BE2C (cell line): Measurements from ENCODE around the gene CD24.

Experiments used
- DNase-seq: peaks from one replicate; pipeline ENCODE4 v3.0.0-alpha.2; 2020
- H3K27me3 ChIP-seq: fragments of 250-450 bp; sonication (Bioruptor Pico); 2 replicates; pipeline ENCODE4 v1.5.1; 2020; ENCODE audit warnings: mild to moderate bottlenecking
- H3K36me3 ChIP-seq: fragments of 250-450 bp; sonication (Bioruptor Pico); 2 replicates; pipeline ENCODE4 v1.5.1; 2020; ENCODE audit warnings: mild to moderate bottlenecking
- H3K4me1 ChIP-seq: fragments of 250-450 bp; sonication (Bioruptor Pico); 2 replicates; pipeline ENCODE4 v1.5.1; 2020
- H3K4me3 ChIP-seq: 2 replicates; pipeline ENCODE4 v1.5.1; 2011; ENCODE audit warnings: low read depth, low read length
- H3K9me3 ChIP-seq: fragments of 250-450 bp; sonication (Bioruptor Pico); 2 replicates; pipeline ENCODE4 v1.5.1; 2020
- TF ChIP-seq, protein P1 (sequence below): IDR thresholded peaks from 2 replicates; pipeline ENCODE4 v1.5.1; 2012; ENCODE audit warnings: mild to moderate bottlenecking, low read depth, low read length

Gene CD24

DNA sequence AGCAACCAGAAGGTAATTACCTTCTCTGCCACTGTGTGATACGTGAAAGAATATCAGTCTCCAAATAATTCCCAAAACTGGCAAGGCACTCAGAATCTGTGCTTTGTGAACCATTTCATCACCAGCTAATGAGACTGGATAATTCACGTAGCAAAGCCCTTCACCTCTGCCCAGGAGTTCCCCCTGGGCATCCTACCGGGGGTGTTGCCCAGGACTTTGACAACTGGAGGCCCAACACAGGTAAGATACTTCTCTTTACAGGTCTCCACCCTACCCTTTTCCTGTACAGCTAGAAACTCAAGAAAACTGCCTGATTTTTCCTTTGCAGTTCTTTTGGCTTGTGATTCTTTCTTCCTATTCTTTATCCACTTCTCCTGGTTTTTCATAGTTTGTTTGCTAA lies 2.7 kb upstream of the CD24 start:
- TF ChIP-seq, protein P1, sequence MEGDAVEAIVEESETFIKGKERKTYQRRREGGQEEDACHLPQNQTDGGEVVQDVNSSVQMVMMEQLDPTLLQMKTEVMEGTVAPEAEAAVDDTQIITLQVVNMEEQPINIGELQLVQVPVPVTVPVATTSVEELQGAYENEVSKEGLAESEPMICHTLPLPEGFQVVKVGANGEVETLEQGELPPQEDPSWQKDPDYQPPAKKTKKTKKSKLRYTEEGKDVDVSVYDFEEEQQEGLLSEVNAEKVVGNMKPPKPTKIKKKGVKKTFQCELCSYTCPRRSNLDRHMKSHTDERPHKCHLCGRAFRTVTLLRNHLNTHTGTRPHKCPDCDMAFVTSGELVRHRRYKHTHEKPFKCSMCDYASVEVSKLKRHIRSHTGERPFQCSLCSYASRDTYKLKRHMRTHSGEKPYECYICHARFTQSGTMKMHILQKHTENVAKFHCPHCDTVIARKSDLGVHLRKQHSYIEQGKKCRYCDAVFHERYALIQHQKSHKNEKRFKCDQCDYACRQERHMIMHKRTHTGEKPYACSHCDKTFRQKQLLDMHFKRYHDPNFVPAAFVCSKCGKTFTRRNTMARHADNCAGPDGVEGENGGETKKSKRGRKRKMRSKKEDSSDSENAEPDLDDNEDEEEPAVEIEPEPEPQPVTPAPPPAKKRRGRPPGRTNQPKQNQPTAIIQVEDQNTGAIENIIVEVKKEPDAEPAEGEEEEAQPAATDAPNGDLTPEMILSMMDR, result no peak
- Histone ChIP-seq H3K36me3 (no peaks in the 10 kb centered on the region), H3K4me3 (no peak overlapping the region), H3K27me3 (peaks cover 52% of the 10 kb centered on the region), H3K4me1 (no peaks in the 10 kb centered on the region; the same call in 1 of the 2 replicates), H3K9me3 (no peaks in the 10 kb centered on the region)
- no peak for DNase-seq

DNA sequence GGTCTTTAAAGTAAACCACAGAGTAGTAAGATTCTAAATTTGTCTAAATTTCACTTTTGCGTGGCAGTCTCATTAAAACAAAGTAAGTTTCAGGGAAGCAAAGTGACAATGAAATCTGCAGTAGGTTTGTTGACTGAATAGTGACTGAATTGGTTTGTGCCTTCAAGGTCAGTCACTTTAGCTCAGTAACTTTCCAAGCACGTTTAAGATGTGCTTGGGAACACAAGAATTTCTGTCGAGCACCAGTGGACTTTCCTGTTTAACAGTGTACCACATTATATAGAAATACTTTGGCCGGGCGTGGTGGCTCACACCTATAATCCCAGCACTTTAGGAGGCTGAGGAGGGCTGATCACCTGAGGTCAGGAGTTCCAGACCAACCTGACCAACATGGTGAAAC lies 1.7 kb upstream of the CD24 start:
- no peak for DNase-seq

DNA sequence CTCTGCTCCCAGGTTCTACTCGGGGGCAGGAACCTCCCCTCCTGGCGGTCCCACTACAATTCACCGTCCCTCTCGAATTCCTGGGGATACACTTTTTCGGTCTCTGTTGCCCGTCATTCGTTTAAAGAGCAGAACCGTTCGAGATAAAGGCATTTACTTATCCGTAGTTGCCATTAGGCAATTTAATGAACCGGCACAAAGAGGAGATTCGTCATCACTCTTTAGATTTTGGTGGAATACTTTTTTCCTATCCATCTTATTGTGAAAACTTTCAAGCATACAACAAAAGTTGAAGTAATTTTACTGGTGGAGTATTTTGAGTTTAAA lies 1.2 kb upstream of the CD24 start:
- no peak for DNase-seq
- peak overlapping the region; percentile 64 for H3K4me3 ChIP-seq
- no peaks in the 10 kb centered on the region for H3K9me3 ChIP-seq
- H3K27me3 ChIP-seq, result peaks cover 59% of the 10 kb centered on the region
- no peaks in the 10 kb centered on the region; the same call in 1 of the 2 replicates for H3K4me1 ChIP-seq
- no peaks in the 10 kb centered on the region for H3K36me3 ChIP-seq
- TF ChIP-seq, protein P1, result no peak

More for the DNA sequence above, 1.7 kb upstream of the CD24 start:
- Histone ChIP-seq H3K4me3 (no peak overlapping the region), H3K9me3 (no peaks in the 10 kb centered on the region), H3K4me1 (no peaks in the 10 kb centered on the region; the same call in 1 of the 2 replicates), H3K36me3 (no peaks in the 10 kb centered on the region), H3K27me3 (peaks cover 59% of the 10 kb centered on the region)
- TF ChIP-seq, protein P1, result no peak

DNA sequence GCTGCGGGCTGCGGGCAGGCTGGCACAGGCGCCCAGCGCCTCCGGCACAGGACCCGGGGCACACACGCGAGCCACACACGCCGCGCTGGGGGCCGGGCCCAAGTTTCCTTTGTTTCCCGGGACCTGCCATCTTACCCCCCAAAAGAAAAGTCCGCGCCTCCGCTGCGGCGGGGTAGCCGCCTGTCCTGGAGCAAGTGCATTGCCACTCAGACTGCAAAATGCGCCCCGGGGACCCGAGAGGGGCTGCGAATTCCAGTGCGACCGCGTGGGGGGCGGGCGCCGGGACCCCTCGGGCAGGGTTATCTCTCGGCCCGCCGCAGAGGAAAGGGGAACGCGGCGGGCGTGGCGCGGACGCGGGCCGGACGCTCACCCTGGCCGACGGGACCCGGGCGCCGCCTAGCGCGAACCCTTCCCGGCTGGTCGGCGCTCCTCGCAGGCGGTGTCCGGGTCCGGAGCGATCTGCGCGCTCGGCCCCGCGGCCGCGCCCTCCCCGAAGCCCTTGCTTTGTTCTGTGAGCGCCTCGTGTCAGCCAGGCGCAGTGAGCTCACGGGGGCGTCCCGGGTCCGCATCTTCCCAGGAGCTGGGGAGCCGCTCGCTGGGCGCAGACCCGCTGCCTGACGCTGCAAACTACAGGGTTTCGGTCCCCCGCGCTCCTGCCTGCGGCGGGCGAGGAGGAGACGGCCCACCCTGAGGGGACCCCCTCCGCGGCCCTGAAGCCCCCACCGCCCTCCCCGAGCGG lies 639 bp upstream of the CD24 start:
- peak; percentile 62 for DNase-seq
- H3K4me3 ChIP-seq, result peak overlapping the region; percentile 64
- TF ChIP-seq, protein P1, result no peak
- peaks cover 59% of the 10 kb centered on the region for H3K27me3 ChIP-seq
- no peaks in the 10 kb centered on the region for H3K9me3 ChIP-seq
- H3K4me1 ChIP-seq, result no peaks in the 10 kb centered on the region; the same call in 1 of the 2 replicates
- H3K36me3 ChIP-seq, result no peaks in the 10 kb centered on the region

DNA sequence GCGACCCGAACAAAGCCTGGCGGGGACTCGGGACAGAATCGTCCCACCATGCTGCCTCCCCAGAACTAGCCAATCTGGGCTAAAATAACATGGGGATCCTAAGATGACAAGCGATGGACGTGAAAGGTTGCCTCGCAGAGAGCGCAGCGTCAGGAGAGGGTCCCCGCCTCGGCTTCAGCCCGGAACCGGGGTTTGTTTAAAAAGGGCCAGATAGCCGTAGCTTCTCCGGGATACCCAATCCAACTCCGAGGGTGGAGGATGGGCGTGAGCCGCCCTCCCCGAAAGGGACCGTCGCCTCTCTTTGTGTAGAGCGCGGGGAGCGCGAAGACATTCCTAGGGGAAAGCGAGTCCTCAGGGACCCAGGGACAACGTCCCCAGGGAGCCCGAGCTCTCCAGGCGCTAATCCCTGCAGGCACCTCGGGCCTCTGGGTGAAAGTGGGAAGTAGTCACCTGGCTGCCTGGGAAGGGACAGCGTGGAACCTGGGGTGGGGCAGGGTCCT lies 643 bp downstream of the CD24 start:
- H3K9me3 ChIP-seq, result no peaks in the 10 kb centered on the region
- TF ChIP-seq, protein P1, result no peak
- peak; percentile 10 for DNase-seq
- no peaks in the 10 kb centered on the region; the same call in 1 of the 2 replicates for H3K4me1 ChIP-seq
- H3K27me3 ChIP-seq, result peaks cover 59% of the 10 kb centered on the region
- H3K4me3 ChIP-seq, result peak overlapping the region; percentile 55
- H3K36me3 ChIP-seq, result no peaks in the 10 kb centered on the region
